ENCODE measurements around the gene COA7.

- TF ChIP-seq CTCF (IDR thresholded peaks at IDR 0.05) = no peak
- TF ChIP-seq POLR2A (IDR thresholded peaks at IDR 0.05) = no peak
Observed at GRCh38 chr1:52645261-52645660, 52.9 kb downstream of the COA7 start.

Data from Peyer's patch (tissue), 4 donors.